ENCODE measurements around the gene ZNF594. TPM values are rescaled to one million over a fixed set of nuclear protein-coding genes. Genes with fewer than 3 reads are reported as not detected.
"Not testable (repeated sequence)": the region's sequence is repeated elsewhere in the genome, so short reads cannot be mapped to it uniquely, and the experiment has no call there.

ZNF594 gene
- total RNA-seq, 2 donors from 2014 or later = 3.7 to 4.0 TPM

- H3K27me3 ChIP-seq = no peaks in the 10 kb centered on the region
- H3K9me3 ChIP-seq = no peaks in the 10 kb centered on the region
- TF ChIP-seq CTCF (IDR thresholded peaks at IDR 0.05) = no peak
- H3K4me3 ChIP-seq = no peak within 1 kb of the TSS
- intact Hi-C loops (cut with DNase I) = no loop called here
- peak; percentile 25 for DNase-seq
- no peaks in the 10 kb centered on the region for H3K4me1 ChIP-seq
- no peaks in the 10 kb centered on the region for H3K36me3 ChIP-seq
- H3K9ac ChIP-seq (ENCODE audit: low read depth in 2 of 2, low read length in 2 of 2) = no peak within 1 kb of the TSS
- no peak within 1 kb of the TSS for H3K27ac ChIP-seq
Observed at GRCh38 chr17:5234645-5235576, 43.2 kb upstream of the ZNF594 start, which contains the start of gene SCIMP. Gene SCIMP (minus strand): TSS chr17:5234860. CDS start chr17:5234755, 105 bp downstream.

- H3K4me1 ChIP-seq; H3K4me3 ChIP-seq; intact Hi-C loops (cut with DNase I); H3K9ac ChIP-seq (ENCODE audit: low read depth in 2 of 2, low read length in 2 of 2); H3K36me3 ChIP-seq; H3K9me3 ChIP-seq; DNase-seq; H3K27me3 ChIP-seq; H3K27ac ChIP-seq: not testable (repeated sequence)
Observed at GRCh38 chr17:5233492-5233891, 41.8 kb upstream of the ZNF594 start.

- Histone ChIP-seq H3K36me3 (no peaks in the 10 kb centered on the region), H3K9me3 (no peaks in the 10 kb centered on the region), H3K9ac (ENCODE audit: low read depth in 2 of 2, low read length in 2 of 2) (no peak overlapping the region), H3K4me3 (no peak overlapping the region), H3K4me1 (no peaks in the 10 kb centered on the region), H3K27ac (no peak overlapping the region), H3K27me3 (no peaks in the 10 kb centered on the region)
- DNase-seq = no peak
- TF ChIP-seq CTCF (IDR thresholded peaks at IDR 0.05) = no peak
- intact Hi-C loops (cut with DNase I) = no loop called here
Observed at GRCh38 chr17:5226940-5227878, 35.5 kb upstream of the ZNF594 start.

GRCh38 chr17:5225668-5226457 is 34.2 kb upstream of the ZNF594 start:
- intact Hi-C loops (cut with DNase I) = no loop called here
- H3K4me1 ChIP-seq = no peaks in the 10 kb centered on the region
- H3K36me3 ChIP-seq = no peaks in the 10 kb centered on the region
- no peak for DNase-seq
- no peak overlapping the region for H3K27ac ChIP-seq
- H3K9ac ChIP-seq (ENCODE audit: low read depth in 2 of 2, low read length in 2 of 2) = no peak overlapping the region
- no peaks in the 10 kb centered on the region for H3K27me3 ChIP-seq
- no peak for TF ChIP-seq CTCF (IDR thresholded peaks at IDR 0.05)
- no peaks in the 10 kb centered on the region for H3K9me3 ChIP-seq
- H3K4me3 ChIP-seq = no peak overlapping the region

GRCh38 chr17:5221912-5222311 is 30.2 kb upstream of the ZNF594 start:
- H3K4me1 ChIP-seq; DNase-seq; H3K27ac ChIP-seq; H3K27me3 ChIP-seq; H3K9ac ChIP-seq (ENCODE audit: low read depth in 2 of 2, low read length in 2 of 2); H3K4me3 ChIP-seq; intact Hi-C loops (cut with DNase I); H3K36me3 ChIP-seq; H3K9me3 ChIP-seq: not testable (repeated sequence)

- Histone ChIP-seq H3K27ac (no peak overlapping the region), H3K36me3 (no peaks in the 10 kb centered on the region), H3K4me1 (no peaks in the 10 kb centered on the region), H3K27me3 (no peaks in the 10 kb centered on the region), H3K4me3 (no peak overlapping the region), H3K9ac (ENCODE audit: low read depth in 2 of 2, low read length in 2 of 2) (no peak overlapping the region), H3K9me3 (no peaks in the 10 kb centered on the region)
- TF ChIP-seq CTCF (IDR thresholded peaks at IDR 0.05) = no peak
- DNase-seq = no peak
- intact Hi-C loops (cut with DNase I) = no loop called here
Observed at GRCh38 chr17:5220074-5220473, 28.4 kb upstream of the ZNF594 start.
